HEK293 (cell line): ENCODE measurements around the gene ACMSD.

Experiments used
- CTCF ChIA-PET: fragments of 350-600 bp; formaldehyde crosslinking; extraction: SDS; loops from one replicate; lab custom pipeline; 2021; ENCODE audit warnings: antibody characterized with exemption; lab: Yijun Ruan, JAX
- POLR2A ChIA-PET: fragments of 300-600 bp; formaldehyde crosslinking; extraction: SDS; loops from one replicate; lab custom pipeline; 2020; ENCODE audit warnings: antibody characterized with exemption, inconsistent platforms; lab: Yijun Ruan, JAX
- H3K27ac ChIP-seq: fragments of 200-500 bp; sonication (Bioruptor generic); 2 replicates; pipeline ENCODE4 v1.5.1; 2014; ENCODE audit warnings: low read depth, low read length, control low read depth, inconsistent platforms; ENCODE audit errors: extremely low read depth
- H3K36me3 ChIP-seq, 2 experiments: fragments of 200-500 bp in 1 of 2; sonication (Bioruptor generic) in 1 of 2; 1 replicate in 1 of 2; 2 replicates in 1 of 2; pipeline ENCODE4 v1.5.1; 2014 to 2017; ENCODE audit warnings: inconsistent platforms in 2 of 2, low read length in 2 of 2; ENCODE audit not compliant: control insufficient read depth in 2 of 2, insufficient read depth in 1 of 2
- H3K4me1 ChIP-seq: fragments of 200-500 bp; sonication (Bioruptor generic); 2 replicates; pipeline ENCODE4 v1.5.1; 2014; ENCODE audit warnings: mild to moderate bottlenecking, low read length, inconsistent platforms; ENCODE audit not compliant: control insufficient read depth, insufficient read depth
- H3K4me3 ChIP-seq: 2 replicates; pipeline ENCODE4 v1.5.1; 2011; ENCODE audit warnings: low read depth, mild to moderate bottlenecking, control low read depth, low read length, moderate library complexity
- H3K9me3 ChIP-seq: fragments of 200-500 bp; sonication (Bioruptor generic); 2 replicates; pipeline ENCODE4 v1.5.1; 2014; ENCODE audit warnings: low read depth, low read length, inconsistent platforms; ENCODE audit not compliant: control insufficient read depth, insufficient read depth
- FEZF1 ChIP-seq: fragments of 450-650 bp; formaldehyde crosslinking; IDR thresholded peaks from 2 replicates; pipeline ENCODE4 v1.5.1; 2016; ENCODE audit warnings: missing biosample characterization, missing genetic modification characterization
- GFI1B ChIP-seq: fragments of 450-650 bp; formaldehyde crosslinking; IDR thresholded peaks from 2 replicates; pipeline ENCODE4 v1.5.1; 2016; ENCODE audit warnings: missing biosample characterization, missing genetic modification characterization
- KLF10 ChIP-seq: fragments of 450-650 bp; IDR thresholded peaks from 2 replicates; pipeline ENCODE4 v1.5.1; 2018; ENCODE audit warnings: missing biosample characterization, mild to moderate bottlenecking, missing genetic modification characterization
- OSR2 ChIP-seq: fragments of 450-650 bp; formaldehyde crosslinking; IDR thresholded peaks from 2 replicates; pipeline ENCODE4 v1.5.1; 2016; ENCODE audit warnings: missing biosample characterization, missing genetic modification characterization
- PRDM1 ChIP-seq: fragments of 450-650 bp; formaldehyde crosslinking; IDR thresholded peaks from 2 replicates; pipeline ENCODE4; 2016; ENCODE audit warnings: missing biosample characterization, missing genetic modification characterization
- ZBTB48 ChIP-seq: fragments of 450-650 bp; formaldehyde crosslinking; IDR thresholded peaks from 2 replicates; pipeline ENCODE4 v1.5.1; 2016; ENCODE audit warnings: missing biosample characterization, missing genetic modification characterization
- ZNF140 ChIP-seq: fragments of 450-650 bp; formaldehyde crosslinking; IDR thresholded peaks from 2 replicates; pipeline ENCODE4 v1.5.1; 2016; ENCODE audit warnings: missing biosample characterization, missing genetic modification characterization
- ZNF169 ChIP-seq: fragments of 450-650 bp; formaldehyde crosslinking; IDR thresholded peaks from 2 replicates; pipeline ENCODE4 v1.5.1; 2016; ENCODE audit warnings: missing biosample characterization, missing genetic modification characterization
- ZNF221 ChIP-seq: fragments of 450-650 bp; formaldehyde crosslinking; IDR thresholded peaks from 2 replicates; pipeline ENCODE4 v1.5.1; 2017; ENCODE audit warnings: missing biosample characterization, missing genetic modification characterization, borderline replicate concordance
- ZNF280C ChIP-seq: fragments of 450-650 bp; formaldehyde crosslinking; IDR thresholded peaks from 2 replicates; pipeline ENCODE4 v1.5.1; 2016; ENCODE audit warnings: missing biosample characterization, missing genetic modification characterization
- ZNF292 ChIP-seq: fragments of 450-650 bp; formaldehyde crosslinking; IDR thresholded peaks from 2 replicates; pipeline ENCODE4 v1.5.1; 2016; ENCODE audit warnings: low read depth, missing biosample characterization, missing genetic modification characterization, borderline replicate concordance
- ZNF394 ChIP-seq: fragments of 450-650 bp; formaldehyde crosslinking; IDR thresholded peaks from 2 replicates; pipeline ENCODE4 v1.5.1; 2016; ENCODE audit warnings: missing biosample characterization, missing genetic modification characterization, mild to moderate bottlenecking, moderate library complexity, borderline replicate concordance
- ZNF404 ChIP-seq: fragments of 450-650 bp; formaldehyde crosslinking; IDR thresholded peaks from 2 replicates; pipeline ENCODE4 v1.5.1; 2017; ENCODE audit warnings: missing biosample characterization, missing genetic modification characterization
- ZNF521 ChIP-seq: fragments of 450-650 bp; formaldehyde crosslinking; IDR thresholded peaks from 2 replicates; pipeline ENCODE4 v1.5.1; 2017; ENCODE audit warnings: missing biosample characterization, mild to moderate bottlenecking, missing genetic modification characterization
- ZNF623 ChIP-seq: fragments of 450-650 bp; formaldehyde crosslinking; IDR thresholded peaks from 2 replicates; pipeline ENCODE4 v1.5.1; 2016; ENCODE audit warnings: missing biosample characterization, missing genetic modification characterization
- ZNF654 ChIP-seq: fragments of 450-650 bp; formaldehyde crosslinking; IDR thresholded peaks from 2 replicates; pipeline ENCODE4 v1.5.1; 2016; ENCODE audit warnings: low read depth, missing biosample characterization, missing genetic modification characterization
- TF ChIP-seq, protein P1 (sequence below): fragments of 450-650 bp; formaldehyde crosslinking; IDR thresholded peaks from 2 replicates; pipeline ENCODE4 v1.5.1; 2016; ENCODE audit warnings: missing biosample characterization, missing genetic modification characterization
- TF ChIP-seq, protein P2 (sequence below): fragments of 450-650 bp; formaldehyde crosslinking; IDR thresholded peaks from 2 replicates; pipeline ENCODE4 v1.5.1; 2016; ENCODE audit warnings: missing biosample characterization, missing genetic modification characterization

ACMSD gene

DNA sequence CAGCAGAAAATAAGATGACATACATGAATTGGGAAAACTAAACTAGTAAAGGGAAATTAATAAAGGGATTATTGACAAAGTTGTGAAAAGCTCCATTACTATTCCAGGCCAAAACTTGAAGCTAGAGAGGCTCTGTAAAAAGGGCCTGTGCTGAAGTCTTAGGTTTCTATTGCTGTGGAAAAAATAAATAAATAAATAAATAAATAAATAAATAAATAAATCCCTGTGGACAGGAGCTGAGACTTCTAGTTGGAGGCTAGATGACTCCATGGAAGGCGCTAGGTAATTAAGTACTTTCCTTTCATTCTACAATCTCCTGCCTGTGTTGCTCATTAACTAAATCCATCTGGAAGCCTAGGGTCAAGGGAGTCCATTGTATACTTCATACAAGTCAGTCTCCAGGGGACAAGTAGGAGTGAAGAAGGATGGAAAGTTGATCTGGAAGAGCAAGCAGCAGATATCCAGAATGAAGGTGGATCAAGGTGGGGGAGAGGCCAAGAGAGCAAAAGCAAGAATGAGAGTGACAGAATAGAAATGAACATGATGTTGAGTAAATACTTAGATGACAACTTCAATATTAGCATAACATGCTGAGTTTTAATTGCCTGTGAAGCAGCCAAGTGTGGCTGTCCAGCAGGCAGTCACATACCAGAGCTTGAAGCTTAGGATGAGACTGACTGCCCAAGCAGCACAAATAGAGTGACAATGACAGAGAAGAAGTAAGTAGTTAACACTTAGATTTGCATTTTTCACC is 54.0 kb downstream of the ACMSD start (continued):
- TF ChIP-seq ZNF221 (no peak), GFI1B (tag by site-specific recombination) (no peak), ZNF623 (peak; percentile 24; the same call in 1 of the 2 replicates), ZNF521 (tag by site-specific recombination) (no peak), ZNF292 (tag by site-specific recombination) (no peak), ZNF394 (peak; percentile 51; the same call in 1 of the 2 replicates), ZNF654 (tag by site-specific recombination) (peak; percentile 9; the same call in 1 of the 2 replicates), ZNF280C (tag by site-specific recombination) (no peak), OSR2 (tag by site-specific recombination) (no peak), ZNF169 (tag by site-specific recombination) (no peak), ZBTB48 (tag by site-specific recombination) (no peak), ZNF140 (tag by site-specific recombination) (0 out of 2 replicates have a peak, but pooled peaks have one; percentile 18)

DNA sequence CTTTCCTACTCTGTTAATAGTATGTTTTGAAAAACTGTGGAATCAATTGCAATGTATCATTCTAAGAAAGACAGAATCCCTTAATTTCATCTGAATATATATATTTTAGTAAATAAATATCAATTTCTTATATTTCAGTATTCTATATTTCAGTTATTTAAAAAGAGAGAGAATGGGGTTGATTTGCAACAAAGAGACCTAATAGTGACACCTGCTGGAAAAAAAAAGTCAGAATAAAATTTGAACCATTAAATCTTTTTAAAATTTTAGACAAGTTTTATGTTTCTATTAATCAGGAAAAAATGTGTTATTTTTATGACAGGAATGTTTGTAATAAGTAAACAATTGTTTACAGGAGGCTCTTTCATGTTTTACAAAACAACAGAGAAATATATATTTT is 59.5 kb downstream of the ACMSD start:
- Histone ChIP-seq H3K36me3 (no peaks in the 10 kb centered on the region), H3K9me3 (no peaks in the 10 kb centered on the region), H3K4me1 (no peaks in the 10 kb centered on the region), H3K4me3 (no peak overlapping the region), H3K27ac (no peak overlapping the region)
- ChIA-PET CTCF (interaction anchor here (0.7 to 1.4 kb wide), 11 partner anchors 10 to 1008 kb away, joined by 3 to 9 read pairs (median 4); no protein-coding TSS in a partner anchor), POLR2A (no interaction called here)
- TF ChIP-seq ZNF654 (tag by site-specific recombination) (peak; percentile 48), KLF10 (tag by site-specific recombination) (no peak)

GRCh38 chr2:134899204-134899603 is 60.8 kb downstream of the ACMSD start:
- CTCF ChIA-PET, result interaction anchor here (0.6 kb wide), 2 partner anchors 116 to 441 kb away, joined by 3 read pairs; no protein-coding TSS in a partner anchor

More at GRCh38 chr2:134899204-134899603, 60.8 kb downstream of the ACMSD start:
- Histone ChIP-seq H3K4me1 (no peaks in the 10 kb centered on the region), H3K36me3 (no peaks in the 10 kb centered on the region), H3K27ac (no peak overlapping the region), H3K4me3 (no peak overlapping the region), H3K9me3 (no peaks in the 10 kb centered on the region)
- TF ChIP-seq, protein P1, sequence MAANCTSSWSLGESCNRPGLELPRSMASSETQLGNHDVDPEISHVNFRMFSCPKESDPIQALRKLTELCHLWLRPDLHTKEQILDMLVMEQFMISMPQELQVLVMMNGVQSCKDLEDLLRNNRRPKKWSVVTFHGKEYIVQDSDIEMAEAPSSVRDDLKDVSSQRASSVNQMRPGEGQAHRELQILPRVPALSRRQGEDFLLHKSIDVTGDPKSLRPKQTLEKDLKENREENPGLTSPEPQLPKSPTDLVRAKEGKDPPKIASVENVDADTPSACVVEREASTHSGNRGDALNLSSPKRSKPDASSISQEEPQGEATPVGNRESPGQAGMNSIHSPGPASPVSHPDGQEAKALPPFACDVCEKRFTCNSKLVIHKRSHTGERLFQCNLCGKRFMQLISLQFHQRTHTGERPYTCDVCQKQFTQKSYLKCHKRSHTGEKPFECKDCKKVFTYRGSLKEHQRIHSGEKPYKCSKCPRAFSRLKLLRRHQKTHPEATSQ (tag by site-specific recombination), result no peak
- TF ChIP-seq PRDM1 (tag by site-specific recombination), result no peak
- TF ChIP-seq, protein P2, sequence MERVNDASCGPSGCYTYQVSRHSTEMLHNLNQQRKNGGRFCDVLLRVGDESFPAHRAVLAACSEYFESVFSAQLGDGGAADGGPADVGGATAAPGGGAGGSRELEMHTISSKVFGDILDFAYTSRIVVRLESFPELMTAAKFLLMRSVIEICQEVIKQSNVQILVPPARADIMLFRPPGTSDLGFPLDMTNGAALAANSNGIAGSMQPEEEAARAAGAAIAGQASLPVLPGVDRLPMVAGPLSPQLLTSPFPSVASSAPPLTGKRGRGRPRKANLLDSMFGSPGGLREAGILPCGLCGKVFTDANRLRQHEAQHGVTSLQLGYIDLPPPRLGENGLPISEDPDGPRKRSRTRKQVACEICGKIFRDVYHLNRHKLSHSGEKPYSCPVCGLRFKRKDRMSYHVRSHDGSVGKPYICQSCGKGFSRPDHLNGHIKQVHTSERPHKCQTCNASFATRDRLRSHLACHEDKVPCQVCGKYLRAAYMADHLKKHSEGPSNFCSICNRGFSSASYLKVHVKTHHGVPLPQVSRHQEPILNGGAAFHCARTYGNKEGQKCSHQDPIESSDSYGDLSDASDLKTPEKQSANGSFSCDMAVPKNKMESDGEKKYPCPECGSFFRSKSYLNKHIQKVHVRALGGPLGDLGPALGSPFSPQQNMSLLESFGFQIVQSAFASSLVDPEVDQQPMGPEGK (tag by site-specific recombination), result no peak
- no peak for TF ChIP-seq ZNF404 (tag by site-specific recombination)
- no peak for TF ChIP-seq FEZF1 (tag by site-specific recombination)
- POLR2A ChIA-PET, result no interaction called here
